GM21528 (cell line): ENCODE results near the gene TBC1D22A.

Source experiments
- ATAC-seq: cut with Tn5 transposase; IDR thresholded peaks from one replicate; pipeline ENCODE4 v1.9.1; 2021; ENCODE audit warnings: mild to moderate bottlenecking, moderate library complexity; ENCODE audit not compliant: unreplicated experiment, low FRiP score

TBC1D22A gene

GRCh38 chr22:46852771-46853170 is 90.3 kb downstream of the TBC1D22A start:
- ATAC-seq = no peak

- ATAC-seq = no peak
Measured at GRCh38 chr22:46853191-46853590, 90.7 kb downstream of the TBC1D22A start.

- ATAC-seq = no peak
Measured at GRCh38 chr22:46854125-46854870, 91.8 kb downstream of the TBC1D22A start.

GRCh38 chr22:46855681-46856080 is 93.2 kb downstream of the TBC1D22A start:
- ATAC-seq = no peak

- no peak for ATAC-seq
Measured at GRCh38 chr22:46856661-46857060, 94.2 kb downstream of the TBC1D22A start.

GRCh38 chr22:46857142-46857884 is 94.9 kb downstream of the TBC1D22A start:
- no peak for ATAC-seq

- ATAC-seq = no peak
Measured at GRCh38 chr22:46857885-46858143, 95.4 kb downstream of the TBC1D22A start.

GRCh38 chr22:46858181-46858771 is 95.8 kb downstream of the TBC1D22A start:
- no peak for ATAC-seq

- ATAC-seq = no peak
Measured at GRCh38 chr22:46860562-46860961, 98.1 kb downstream of the TBC1D22A start.

- ATAC-seq = no peak
Measured at GRCh38 chr22:46861468-46862367, 99.3 kb downstream of the TBC1D22A start.

GRCh38 chr22:46862418-46863324 is 100.2 kb downstream of the TBC1D22A start:
- ATAC-seq = no peak

- ATAC-seq = no peak
Measured at GRCh38 chr22:46863794-46864193, 101.3 kb downstream of the TBC1D22A start.

- no peak for ATAC-seq
Measured at GRCh38 chr22:46864314-46865051, 102.0 kb downstream of the TBC1D22A start.

- ATAC-seq = no peak
Measured at GRCh38 chr22:46865052-46865434, 102.6 kb downstream of the TBC1D22A start.

- ATAC-seq = no peak
Measured at GRCh38 chr22:46865642-46866041, 103.2 kb downstream of the TBC1D22A start.

GRCh38 chr22:46866591-46866990 is 104.1 kb downstream of the TBC1D22A start:
- ATAC-seq = no peak

- ATAC-seq = no peak
Measured at GRCh38 chr22:46867106-46867505, 104.7 kb downstream of the TBC1D22A start.

GRCh38 chr22:46869329-46869728 is 106.9 kb downstream of the TBC1D22A start:
- no peak for ATAC-seq

GRCh38 chr22:46869831-46870441 is 107.5 kb downstream of the TBC1D22A start:
- no peak for ATAC-seq
